GM19025 (cell line): ENCODE results near the gene SCN9A.

Experiments
- ATAC-seq: cut with Tn5 transposase; IDR thresholded peaks from one replicate; pipeline ENCODE4 v1.9.1; 2021; ENCODE audit warnings: mild to moderate bottlenecking, low read depth, moderate library complexity; ENCODE audit not compliant: unreplicated experiment

Gene SCN9A

DNA sequence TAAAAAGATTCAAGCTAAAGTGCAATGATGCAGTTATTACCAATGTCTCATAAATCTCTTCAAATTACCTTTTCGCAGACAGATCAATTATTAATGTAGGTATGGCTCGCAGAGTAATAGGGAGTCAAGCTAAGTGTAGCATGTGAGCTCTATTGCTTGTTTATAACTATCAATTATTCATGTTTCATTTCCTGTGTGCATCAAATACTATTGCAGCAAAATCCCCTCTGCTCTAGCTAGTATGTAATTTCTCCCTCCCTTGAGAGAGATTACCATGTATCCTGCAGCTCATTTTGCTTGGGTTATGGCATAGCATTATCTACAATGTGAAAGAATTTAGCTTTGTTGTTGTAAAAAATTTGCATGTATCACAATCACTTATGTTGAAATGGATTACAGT lies 182.3 kb downstream of the SCN9A start:
- no peak for ATAC-seq

GRCh38 chr2:166188084-166188483 lies 187.7 kb downstream of the SCN9A start:
- ATAC-seq, result no peak

- ATAC-seq, result no peak
These were observed 191.0 kb downstream of the SCN9A start for GRCh38 chr2:166184789-166185188.

DNA sequence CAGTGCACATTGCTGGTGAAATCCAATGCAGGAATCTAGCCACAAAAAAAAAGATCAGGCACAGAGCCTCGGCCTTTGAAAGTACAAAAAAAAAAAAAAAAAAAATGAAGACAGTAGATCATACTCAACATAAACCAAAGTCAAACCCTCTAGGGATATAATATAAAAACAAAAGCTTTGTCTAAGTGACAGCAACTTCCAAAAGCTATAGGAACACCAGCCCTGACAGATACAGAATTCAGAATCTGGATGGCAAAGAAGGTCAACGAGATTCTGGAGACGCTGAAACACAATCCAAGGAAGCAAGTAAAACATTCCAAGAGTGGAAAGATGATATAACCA lies 194.0 kb downstream of the SCN9A start:
- no peak for ATAC-seq

DNA sequence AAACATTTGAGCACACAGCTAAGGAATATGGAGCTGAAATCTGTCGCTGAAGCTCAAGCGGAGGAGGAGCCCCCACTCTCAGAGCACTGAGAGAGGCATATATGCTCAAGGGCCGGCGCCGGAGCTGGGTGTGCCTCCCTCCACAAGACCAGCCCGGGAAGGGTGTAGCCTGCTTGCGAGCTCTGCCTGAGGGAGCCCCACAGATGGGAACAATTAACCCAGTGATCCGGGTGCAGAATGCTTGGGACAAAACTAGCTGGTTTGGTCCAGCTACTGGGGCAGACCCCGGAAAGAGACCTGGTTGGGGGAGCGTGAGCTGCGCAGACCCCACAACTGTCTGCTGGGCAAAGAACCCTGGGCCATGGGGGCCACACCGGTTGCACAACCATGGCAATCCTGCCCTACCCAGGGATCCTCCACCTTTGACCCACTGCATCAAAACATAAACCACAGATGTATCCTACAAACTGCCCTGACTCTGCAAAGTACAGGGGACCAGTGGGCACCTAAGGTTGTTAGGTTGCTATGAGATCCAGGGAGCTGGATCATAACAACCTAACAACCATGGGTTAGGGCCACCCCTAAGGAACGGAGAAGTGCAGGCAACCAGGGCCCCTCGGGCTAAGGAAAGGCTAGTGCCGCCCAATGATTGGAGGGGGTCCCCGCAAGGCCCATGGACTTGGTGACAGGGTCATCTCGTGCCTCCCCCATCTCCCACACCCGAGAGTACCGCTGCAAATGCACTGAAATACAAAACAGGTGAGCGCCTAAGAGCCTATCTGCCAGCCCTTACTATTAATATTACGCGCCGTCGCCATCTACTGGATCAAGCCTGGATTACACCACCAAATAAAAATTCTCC lies 194.6 kb downstream of the SCN9A start:
- peak; percentile 55 for ATAC-seq

DNA sequence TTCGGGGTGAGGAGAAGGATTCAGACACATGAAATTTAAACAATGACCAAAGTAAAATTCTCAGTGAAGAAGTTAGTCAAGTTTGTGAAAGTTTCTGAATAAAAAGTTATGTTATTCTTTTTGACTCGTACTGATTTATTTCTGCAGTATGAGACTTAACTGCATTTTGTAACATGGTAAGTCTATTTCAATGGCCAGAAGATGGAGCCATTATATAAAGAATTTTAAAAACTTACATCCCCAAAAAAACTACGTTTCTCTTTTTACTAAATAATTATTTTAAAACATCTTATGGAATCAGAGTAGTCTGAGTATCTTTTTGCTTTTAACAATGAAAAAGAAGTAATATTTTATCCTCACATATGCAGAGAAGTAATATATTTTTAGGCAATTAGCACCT lies 196.5 kb downstream of the SCN9A start:
- no peak for ATAC-seq

GRCh38 chr2:166173263-166173662 lies 202.5 kb downstream of the SCN9A start:
- no peak for ATAC-seq

DNA sequence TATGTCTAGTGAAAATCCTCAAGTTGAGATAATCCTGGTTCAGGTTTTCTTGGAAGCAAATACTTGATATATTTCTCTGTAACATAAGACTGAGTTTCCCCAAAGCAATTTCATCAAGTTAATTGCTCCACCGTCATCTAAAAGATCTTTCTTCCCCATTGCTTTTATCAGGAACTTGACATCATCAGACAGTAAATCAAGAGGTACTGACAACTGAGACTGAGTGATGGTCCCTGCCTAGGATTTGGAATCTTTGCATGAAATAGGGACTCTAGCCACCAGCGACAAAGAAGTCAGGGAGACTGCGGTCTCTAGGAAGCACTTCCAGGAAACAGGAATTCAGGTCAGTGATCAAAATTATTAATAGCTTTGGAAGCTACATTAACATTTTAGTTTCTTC lies 204.5 kb downstream of the SCN9A start:
- no peak for ATAC-seq

DNA sequence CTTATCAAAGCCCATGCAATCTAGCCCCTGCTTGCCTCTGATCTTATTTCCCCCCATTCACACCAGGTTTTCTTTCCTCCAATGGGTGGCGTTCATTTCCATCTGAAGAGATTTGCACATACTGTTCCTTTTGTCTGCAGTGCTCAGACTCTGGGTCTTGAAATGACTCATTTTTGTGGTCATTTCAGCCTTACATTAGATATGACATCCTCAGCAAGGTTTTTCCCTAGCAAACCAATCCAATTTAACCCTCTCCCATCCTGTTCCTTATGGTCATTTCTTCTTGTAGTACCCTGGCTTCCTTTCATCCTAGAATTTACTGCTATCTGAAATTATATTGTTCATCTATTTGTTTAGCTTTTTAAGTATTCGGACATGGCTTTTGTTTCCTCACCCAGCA lies 205.4 kb downstream of the SCN9A start:
- peak; percentile 69 for ATAC-seq

DNA sequence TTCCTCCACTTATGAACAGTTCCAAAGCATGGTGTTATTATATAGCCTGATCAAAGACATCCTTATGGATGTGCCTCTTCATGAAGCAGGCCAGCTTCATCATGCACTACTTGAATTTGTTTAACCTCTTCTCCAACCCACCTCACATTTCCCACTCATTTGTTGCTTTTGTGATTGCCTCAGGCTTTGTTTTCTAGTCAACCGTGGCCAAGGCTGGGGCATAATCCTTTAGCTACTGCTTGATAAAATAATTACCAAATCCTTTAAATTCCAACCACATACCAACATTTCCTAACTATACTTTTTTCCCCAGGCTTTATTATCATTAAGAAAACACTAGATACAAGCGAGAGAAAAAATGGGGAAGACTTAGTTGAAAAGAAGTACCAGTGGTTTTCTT lies 208.3 kb downstream of the SCN9A start:
- ATAC-seq, result no peak

DNA sequence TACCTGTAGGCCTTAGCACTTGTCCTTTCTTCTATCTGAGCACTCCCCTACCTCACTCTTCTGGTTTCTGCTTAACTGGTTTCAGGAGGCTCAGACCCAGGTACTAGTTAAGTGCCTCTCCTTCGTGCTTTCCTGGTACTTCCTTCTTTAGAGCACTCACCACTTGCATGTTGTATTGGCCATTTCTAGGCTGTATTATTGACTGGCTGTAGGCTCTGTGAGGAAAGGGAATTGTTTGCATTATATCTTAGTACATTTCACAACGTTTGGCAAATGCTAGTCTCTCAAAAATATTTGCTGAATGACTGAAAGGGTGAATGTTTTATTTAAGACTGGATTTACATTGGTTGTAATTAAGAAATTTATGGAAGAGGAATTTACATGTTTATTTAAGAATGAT lies 212.0 kb downstream of the SCN9A start:
- ATAC-seq, result no peak

DNA sequence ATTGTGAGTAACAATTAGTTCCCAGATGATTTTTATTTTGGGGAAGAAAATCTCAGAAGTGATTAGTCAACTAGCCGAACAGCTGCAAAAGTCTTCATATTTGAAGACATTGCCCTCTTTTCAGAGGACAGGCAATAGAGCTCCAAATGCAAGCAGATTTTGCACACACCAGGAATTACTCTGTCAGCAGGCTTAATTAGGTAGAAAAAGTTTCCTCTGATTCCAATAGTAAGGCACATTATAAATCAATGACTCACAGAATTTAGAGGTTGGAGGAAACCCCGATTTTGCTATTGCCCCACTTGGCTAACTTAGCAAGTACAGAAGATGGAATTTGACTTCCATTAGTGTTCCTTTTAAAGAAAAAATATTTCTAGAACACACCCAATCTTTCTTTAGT lies 217.2 kb downstream of the SCN9A start:
- no peak for ATAC-seq

DNA sequence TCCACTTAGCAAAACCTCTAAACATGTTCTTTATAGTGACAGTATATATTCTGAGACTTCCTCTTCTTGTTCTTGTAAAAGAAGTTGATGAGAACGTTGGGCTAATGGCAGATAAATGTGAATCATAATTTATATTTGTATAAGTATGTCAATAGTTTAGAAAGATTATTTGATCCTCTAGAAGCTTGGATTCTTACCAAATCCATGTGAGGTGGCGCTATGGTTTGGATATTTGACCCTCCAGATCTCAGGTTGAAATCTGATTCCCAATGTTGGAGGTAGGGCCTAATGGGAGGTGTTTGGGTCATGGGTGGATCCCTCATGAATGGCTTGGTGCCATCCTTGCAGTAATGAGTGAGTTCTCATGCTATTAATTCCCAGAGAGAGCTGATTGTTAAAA lies 218.2 kb downstream of the SCN9A start:
- ATAC-seq, result no peak

GRCh38 chr2:166156985-166157490 lies 218.7 kb downstream of the SCN9A start:
- no peak for ATAC-seq

DNA sequence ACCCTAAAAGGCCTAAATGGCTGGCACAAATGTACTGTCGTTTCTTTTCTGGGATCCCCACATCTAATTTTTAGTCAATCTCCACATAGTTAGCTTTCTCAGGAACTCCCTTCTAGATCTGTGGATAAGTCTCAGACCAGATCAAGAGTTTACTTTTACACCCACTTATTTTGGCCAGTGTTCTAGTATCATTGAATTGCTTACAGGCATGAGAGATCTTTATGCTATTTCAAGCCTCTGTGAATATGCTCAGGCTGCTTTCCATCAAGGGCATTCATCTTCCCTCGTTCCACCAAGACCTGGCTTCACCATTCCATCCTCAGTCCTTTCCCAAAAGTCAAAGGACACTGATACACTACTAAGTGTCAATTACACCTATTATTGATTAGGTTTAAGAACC lies 220.2 kb downstream of the SCN9A start:
- ATAC-seq, result no peak

DNA sequence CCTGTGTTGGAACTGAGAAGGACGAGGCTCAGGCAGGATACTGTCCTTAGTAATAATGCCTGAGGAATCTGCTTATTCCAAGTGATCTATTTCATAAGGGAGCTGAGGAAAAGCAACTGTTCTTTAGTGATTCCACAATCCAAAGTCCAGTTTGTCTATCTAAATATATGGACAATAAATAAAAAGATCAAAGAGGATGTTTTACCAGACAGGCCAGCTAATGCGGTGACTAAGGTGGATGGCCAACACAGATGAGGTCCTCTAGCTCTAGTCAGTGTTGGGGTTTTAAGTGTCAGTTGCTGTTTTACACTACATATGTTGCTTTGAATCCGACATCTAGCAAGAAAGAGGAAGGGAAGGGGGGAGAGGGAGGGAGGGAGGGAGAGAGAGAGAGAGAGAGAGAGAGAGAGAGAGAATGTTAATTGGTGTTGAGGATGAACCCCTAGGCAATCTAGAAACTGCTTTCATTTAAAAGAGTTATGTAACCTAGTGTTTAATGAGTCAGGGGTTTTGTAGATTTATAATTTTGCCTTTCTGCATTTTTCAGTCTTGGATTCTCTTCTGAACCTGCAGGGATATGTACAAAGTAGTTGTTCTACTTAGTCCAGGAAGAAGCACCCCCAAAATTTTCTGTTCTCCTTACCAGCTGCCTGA lies 220.9 kb downstream of the SCN9A start:
- no peak for ATAC-seq

DNA sequence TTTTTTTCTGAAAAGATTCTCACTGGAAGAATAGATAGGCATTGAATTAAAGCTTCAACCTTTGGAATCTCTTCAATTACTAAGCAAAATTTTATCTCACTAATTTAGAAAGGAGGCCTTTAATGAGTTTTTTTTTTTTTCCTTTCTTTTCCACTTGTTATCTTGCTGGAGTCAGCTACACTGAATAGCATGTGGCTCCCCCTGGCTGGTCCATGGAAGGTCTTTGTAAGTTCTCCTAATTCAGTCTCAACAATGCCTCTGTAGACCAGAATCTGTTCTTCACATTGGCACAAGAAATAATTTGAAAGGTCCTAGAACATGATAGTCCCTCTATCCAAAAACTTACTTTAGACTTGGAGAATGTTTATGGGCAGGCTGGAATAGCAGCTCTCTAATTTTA lies 223.7 kb downstream of the SCN9A start:
- no peak for ATAC-seq

DNA sequence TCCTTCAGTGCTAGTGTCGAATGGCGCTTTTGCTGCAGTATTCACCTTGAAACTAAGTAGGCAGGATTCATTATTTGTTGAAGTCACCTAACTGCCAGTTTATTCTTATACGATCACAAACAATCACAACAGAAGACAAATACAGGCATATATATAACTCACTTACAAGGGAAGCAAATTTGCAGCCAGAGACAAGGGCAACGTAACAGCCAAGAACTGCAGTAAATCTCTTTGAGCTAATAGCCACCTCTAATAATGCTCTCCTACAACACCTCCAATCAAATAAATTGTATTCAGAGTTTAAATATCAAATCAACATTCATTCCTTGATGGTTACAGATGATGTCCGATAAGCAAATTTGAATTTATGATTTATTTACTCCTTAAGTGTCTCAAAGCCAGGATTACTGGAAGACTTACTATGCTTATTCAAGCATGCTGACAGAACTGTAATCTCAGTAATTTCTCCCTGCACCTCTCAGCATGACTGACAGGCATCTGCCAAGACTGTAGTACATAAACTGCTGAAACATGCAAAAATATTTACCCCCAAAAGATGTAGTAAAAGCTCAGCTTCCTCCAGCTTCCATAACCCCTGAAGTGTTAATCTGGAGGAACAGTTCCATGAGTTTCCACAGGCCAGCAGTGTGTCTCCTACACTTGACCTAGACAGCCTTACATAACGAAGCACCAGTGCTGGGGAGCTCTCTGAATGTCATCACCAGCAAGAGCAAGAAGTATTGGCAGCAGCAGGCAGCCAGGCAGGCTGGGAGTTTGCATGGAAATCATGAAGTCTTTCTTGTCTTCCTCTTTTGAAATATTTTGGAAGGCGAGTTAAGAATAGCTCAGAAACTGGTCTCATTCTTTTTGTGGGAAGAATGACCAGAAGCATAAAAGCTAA lies 227.0 kb downstream of the SCN9A start:
- no peak for ATAC-seq

- no peak for ATAC-seq
These were observed 227.9 kb downstream of the SCN9A start for GRCh38 chr2:166147883-166148282.
